Thyroid gland (tissue), 4 donors: ENCODE measurements around the gene USP34. TPM values are rescaled to one million over a fixed set of nuclear protein-coding genes. Genes with fewer than 3 reads are reported as not detected.

Experiments used
- DNase-seq, 2 donors: peaks; one replicate each; pipeline ENCODE4 v3.0.0-alpha.2; 2019
- H3K27ac ChIP-seq, 3 donors: fragments of 200-600 bp; sonication (generic); 1 replicate in 2 of 3; 2 replicates in 1 of 3; pipeline ENCODE4 v1.5.1; 2016 to 2019; ENCODE audit warnings: mild to moderate bottlenecking in 1 of 3, moderate library complexity in 1 of 3
- H3K27me3 ChIP-seq: fragments of 200-600 bp; sonication (generic); one replicate; pipeline ENCODE4 v1.5.1; 2019
- H3K36me3 ChIP-seq, 2 donors: fragments of 200-600 bp; sonication (generic); one replicate each; pipeline ENCODE4 v1.5.1; 2016 to 2019
- H3K4me1 ChIP-seq, 2 donors: fragments of 200-600 bp; sonication (generic); one replicate each; pipeline ENCODE4 v1.5.1; 2017 to 2019
- H3K4me3 ChIP-seq, 3 donors: fragments of 200-600 bp; sonication (generic); replicated peaks in 1 of 3; 1 replicate in 2 of 3; 2 replicates in 1 of 3; pipeline ENCODE4 v1.5.1; 2016; ENCODE audit warnings: mild to moderate bottlenecking in 1 of 3
- H3K9me3 ChIP-seq: fragments of 200-600 bp; sonication (generic); one replicate; pipeline ENCODE4 v1.5.1; 2017
- CTCF ChIP-seq, 6 experiments: fragments of 200-600 bp in 3 of 6; fragments of 450-650 bp in 3 of 6; sonication (generic) in 3 of 6; IDR thresholded peaks; one replicate each; pipeline ENCODE4 v1.5.1; 2016 to 2019; ENCODE audit warnings: antibody characterized with exemption in 6 of 6, mild to moderate bottlenecking in 2 of 6, inconsistent platforms in 1 of 6, moderate library complexity in 1 of 6
- POLR2A ChIP-seq, 2 donors: fragments of 450-650 bp; IDR thresholded peaks; one replicate each; pipeline ENCODE4 v1.6.1; 2017; ENCODE audit warnings: antibody characterized with exemption in 2 of 2, mild to moderate bottlenecking in 2 of 2, moderate library complexity in 1 of 2
- whole genome bisulfite sequencing, 2 donors: methylation state at CpG; one replicate each; pipeline ENCODE4 v1.1.5; 2017; 5-methylcytosine and 5-hydroxymethylcytosine counted together
- intact Hi-C: fragments of 100-400 bp; cut with DNase I; formaldehyde crosslinking; loops from one replicate; pipeline ENCODE4 v1.15.1; 2023
- total RNA-seq, 4 donors: library from RNA; depleted of rRNA; stranded (reverse); fragments of >200 nt; gene quantifications; one replicate each; pipeline ENCODE4 v1.2.3, GENCODE V29; 2016

USP34 gene
- total RNA-seq, 4 donors from 2014 or later, result 171 to 271 (median 231) TPM

GRCh38 chr2:61193670-61194561, 277.0 kb downstream of the USP34 start:
- H3K27ac ChIP-seq, result no peak overlapping the region

GRCh38 chr2:61187085-61187484, 283.8 kb downstream of the USP34 start:
- TF ChIP-seq POLR2A (IDR thresholded peaks at IDR 0.05) (no peak), CTCF (IDR thresholded peaks at IDR 0.05) (no peak)
- Histone ChIP-seq H3K4me1 (peaks cover 5 to 7% of the 10 kb centered on the region in 2 donors), H3K4me3 (no peak overlapping the region), H3K27me3 (no peaks in the 10 kb centered on the region), H3K36me3 (peaks cover 53 to 62% of the 10 kb centered on the region in 2 donors), H3K9me3 (no peaks in the 10 kb centered on the region), H3K27ac (no peak overlapping the region)
- intact Hi-C loops, result no loop called here
- WGBS, 2 donors, result 88 to 89% methylated on average over 4 of the region's 4 CpGs
- DNase-seq, result no peak

More at GRCh38 chr2:61193670-61194561, 277.0 kb downstream of the USP34 start:
- Histone ChIP-seq H3K4me3 (no peak overlapping the region), H3K4me1 (peaks cover 9 to 13% of the 10 kb centered on the region in 2 donors), H3K36me3 (peaks cover 3 to 8% of the 10 kb centered on the region in 2 donors), H3K9me3 (no peaks in the 10 kb centered on the region), H3K27me3 (no peaks in the 10 kb centered on the region)
- 90 to 92% methylated on average over 4 of the region's 4 CpGs for WGBS, 2 donors
- TF ChIP-seq POLR2A (IDR thresholded peaks at IDR 0.05) (no peak), CTCF (IDR thresholded peaks at IDR 0.05) (no peak)
- intact Hi-C loops, result no loop called here
- DNase-seq, result no peak

- H3K36me3 ChIP-seq, result peaks cover 60 to 62% of the 10 kb centered on the region in 2 donors
- no peak overlapping the region for H3K27ac ChIP-seq
- no peaks in the 10 kb centered on the region for H3K27me3 ChIP-seq
- no peaks in the 10 kb centered on the region for H3K9me3 ChIP-seq
- DNase-seq, result no peak
- H3K4me1 ChIP-seq, result peaks cover 11 to 19% of the 10 kb centered on the region in 2 donors
- no peak for TF ChIP-seq POLR2A (IDR thresholded peaks at IDR 0.05)
- TF ChIP-seq CTCF (IDR thresholded peaks at IDR 0.05), result no peak
- intact Hi-C loops, result no loop called here
- no peak overlapping the region for H3K4me3 ChIP-seq
Measured at GRCh38 chr2:61185231-61185728, 285.6 kb downstream of the USP34 start.

- no peak overlapping the region for H3K4me3 ChIP-seq
- 89 to 93% methylated on average over 3 of the region's 3 CpGs for WGBS, 2 donors
- H3K36me3 ChIP-seq, result peaks cover 57 to 60% of the 10 kb centered on the region in 2 donors
- TF ChIP-seq POLR2A (IDR thresholded peaks at IDR 0.05) (no peak), CTCF (IDR thresholded peaks at IDR 0.05) (no peak)
- DNase-seq, result no peak
- H3K9me3 ChIP-seq, result no peaks in the 10 kb centered on the region
- intact Hi-C loops, result no loop called here
- H3K27ac ChIP-seq, result no peak overlapping the region
- peaks cover 21 to 29% of the 10 kb centered on the region in 2 donors for H3K4me1 ChIP-seq
- H3K27me3 ChIP-seq, result no peaks in the 10 kb centered on the region
Measured at GRCh38 chr2:61184263-61184662, 286.6 kb downstream of the USP34 start.

GRCh38 chr2:61183795-61184194, 287.1 kb downstream of the USP34 start:
- H3K36me3 ChIP-seq, result peaks cover 53 to 55% of the 10 kb centered on the region in 2 donors
- H3K27ac ChIP-seq, result no peak overlapping the region
- intact Hi-C loops, result no loop called here
- no peak for DNase-seq
- H3K4me3 ChIP-seq, result no peak overlapping the region
- H3K4me1 ChIP-seq, result peaks cover 26 to 34% of the 10 kb centered on the region in 2 donors
- TF ChIP-seq CTCF (IDR thresholded peaks at IDR 0.05) (no peak), POLR2A (IDR thresholded peaks at IDR 0.05) (no peak)
- no peaks in the 10 kb centered on the region for H3K9me3 ChIP-seq
- H3K27me3 ChIP-seq, result no peaks in the 10 kb centered on the region
- WGBS, 2 donors, result 100% methylated on average over 3 of the region's 3 CpGs
